Measurements from ENCODE around the gene CA4. TPM values are rescaled to one million over a fixed set of nuclear protein-coding genes. Genes with fewer than 3 reads are reported as not detected.
A peak's percentile ranks its signal among the peaks of the same experiment; 100 is the strongest.

Gene CA4
- total RNA-seq, 4 donors from 2014 or later: 15.7 to 359 (median 246) TPM

DNA sequence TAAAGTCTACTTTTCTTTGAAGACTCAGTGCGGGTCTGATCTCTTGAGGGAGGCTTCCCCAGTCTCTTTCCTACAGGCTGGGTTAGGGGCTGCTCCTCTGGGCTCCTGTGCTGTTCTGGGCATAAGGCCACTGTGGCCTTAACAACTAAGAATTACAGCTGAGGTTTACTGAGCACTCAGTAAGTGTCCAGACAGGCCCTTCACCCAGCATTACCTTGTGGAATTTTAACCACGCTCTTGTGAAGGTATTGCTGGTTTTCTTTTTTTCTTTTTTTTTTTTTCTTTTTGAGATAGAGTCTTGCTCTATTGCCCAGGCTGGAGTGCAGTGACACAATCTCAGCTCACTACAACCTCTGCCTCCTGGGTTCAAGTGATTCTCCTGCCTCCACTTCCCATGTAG, 3.6 kb upstream of the CA4 start:
- TF ChIP-seq POLR2AphosphoS5 (IDR thresholded peaks at IDR 0.05) (no peak), EP300 (IDR thresholded peaks at IDR 0.05; ENCODE audit: low read depth) (no peak), POLR2A (IDR thresholded peaks at IDR 0.05) (no peak)
- TF ChIP-seq, protein P1, sequence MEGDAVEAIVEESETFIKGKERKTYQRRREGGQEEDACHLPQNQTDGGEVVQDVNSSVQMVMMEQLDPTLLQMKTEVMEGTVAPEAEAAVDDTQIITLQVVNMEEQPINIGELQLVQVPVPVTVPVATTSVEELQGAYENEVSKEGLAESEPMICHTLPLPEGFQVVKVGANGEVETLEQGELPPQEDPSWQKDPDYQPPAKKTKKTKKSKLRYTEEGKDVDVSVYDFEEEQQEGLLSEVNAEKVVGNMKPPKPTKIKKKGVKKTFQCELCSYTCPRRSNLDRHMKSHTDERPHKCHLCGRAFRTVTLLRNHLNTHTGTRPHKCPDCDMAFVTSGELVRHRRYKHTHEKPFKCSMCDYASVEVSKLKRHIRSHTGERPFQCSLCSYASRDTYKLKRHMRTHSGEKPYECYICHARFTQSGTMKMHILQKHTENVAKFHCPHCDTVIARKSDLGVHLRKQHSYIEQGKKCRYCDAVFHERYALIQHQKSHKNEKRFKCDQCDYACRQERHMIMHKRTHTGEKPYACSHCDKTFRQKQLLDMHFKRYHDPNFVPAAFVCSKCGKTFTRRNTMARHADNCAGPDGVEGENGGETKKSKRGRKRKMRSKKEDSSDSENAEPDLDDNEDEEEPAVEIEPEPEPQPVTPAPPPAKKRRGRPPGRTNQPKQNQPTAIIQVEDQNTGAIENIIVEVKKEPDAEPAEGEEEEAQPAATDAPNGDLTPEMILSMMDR (IDR thresholded peaks at IDR 0.05): no peak
- no peak overlapping the region for H3K4me3 ChIP-seq
- no peak for DNase-seq
- 76 to 79% methylated on average over 2 of the region's 2 CpGs for WGBS, 2 donors (ENCODE audit: low coverage in 1 of 2)
- no peaks in the 10 kb centered on the region for H3K36me3 ChIP-seq
- no peaks in the 10 kb centered on the region for H3K9me3 ChIP-seq
- peaks cover 2 to 44% (median 32%) of the 10 kb centered on the region in 4 donors for H3K4me1 ChIP-seq
- in situ Hi-C loops (cut with MboI; ENCODE audit: low pct_ligation_motif_present in 1 of 4, low pct_unique_long_range_greater_than_20kb in 1 of 4, low sequenced_read_pairs in 3 of 4): loop anchor here in 3 of 4 donors (25.0 kb wide), 2 partner anchors 266 to 291 kb away; partner anchors contain the start of gene CHCT1 (in 1 of the 3)
- intact Hi-C loops (cut with DNase I; ENCODE audit: low total_unique reads): loop anchor here (10.0 kb wide), 1 partner anchor 289 kb away; no protein-coding TSS in a partner anchor
- no peak overlapping the region for H3K27ac ChIP-seq
- peaks cover 84% of the 10 kb centered on the region for H3K27me3 ChIP-seq

DNA sequence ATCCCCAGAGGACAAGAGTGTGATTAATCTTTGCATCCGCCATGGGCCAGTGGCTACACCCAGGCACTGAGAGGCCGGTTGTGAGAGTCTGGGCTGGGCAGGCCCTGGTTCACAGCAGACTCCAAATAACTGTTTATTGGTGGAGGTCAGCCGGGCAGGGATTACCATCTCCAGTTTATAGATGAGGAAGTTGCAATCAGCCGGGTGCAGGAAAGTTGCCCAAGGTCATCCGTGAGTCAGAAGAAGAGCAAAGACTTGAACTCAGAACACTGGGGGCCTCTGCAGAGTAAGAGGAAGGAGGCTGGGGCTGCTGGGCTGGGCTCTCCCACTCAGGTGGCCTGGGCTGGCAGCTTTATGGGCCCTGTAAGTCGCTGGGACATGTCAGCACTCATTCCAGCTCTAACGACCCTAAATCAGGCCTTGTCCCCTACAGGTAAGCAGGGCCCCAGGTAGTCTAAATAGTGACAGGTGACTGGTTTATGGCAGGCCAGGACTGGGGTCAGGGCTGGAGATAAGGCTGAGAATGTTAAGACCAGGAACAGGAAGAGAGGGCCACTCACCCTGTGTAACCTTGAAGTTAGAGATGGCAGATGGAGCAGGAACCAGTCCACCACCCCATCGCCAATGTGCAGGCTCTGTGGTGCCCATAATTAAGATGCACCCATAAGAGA, 2.1 kb upstream of the CA4 start:
- DNase-seq: peak; percentile 71
- H3K27me3 ChIP-seq: peaks cover 86% of the 10 kb centered on the region
- in situ Hi-C loops (cut with MboI; ENCODE audit: low pct_ligation_motif_present in 1 of 4, low pct_unique_long_range_greater_than_20kb in 1 of 4, low sequenced_read_pairs in 3 of 4) (loop anchor here in 3 of 4 donors (25.0 kb wide), 2 partner anchors 265 to 290 kb away; partner anchors contain the start of gene CHCT1 (in 1 of the 3)), intact Hi-C loops (cut with DNase I; ENCODE audit: low total_unique reads) (loop anchor here (10.0 kb wide), 1 partner anchor 287 kb away; no protein-coding TSS in a partner anchor)
- peak overlapping the region in 3 of 4 donors; percentile 34 to 57 (median 50) for H3K27ac ChIP-seq
- peaks cover 1 to 34% (median 24%) of the 10 kb centered on the region in 4 donors for H3K4me1 ChIP-seq
- no peaks in the 10 kb centered on the region for H3K36me3 ChIP-seq
- TF ChIP-seq EP300 (IDR thresholded peaks at IDR 0.05; ENCODE audit: low read depth) (no peak), POLR2A (IDR thresholded peaks at IDR 0.05) (no peak), POLR2AphosphoS5 (IDR thresholded peaks at IDR 0.05) (no peak)
- TF ChIP-seq, protein P1 (IDR thresholded peaks at IDR 0.05): no peak
- H3K9me3 ChIP-seq: no peaks in the 10 kb centered on the region
- no peak overlapping the region for H3K4me3 ChIP-seq
- WGBS, 2 donors (ENCODE audit: low coverage in 1 of 2): 23 to 47% methylated on average over 3 to 8 of the region's 8 CpGs

DNA sequence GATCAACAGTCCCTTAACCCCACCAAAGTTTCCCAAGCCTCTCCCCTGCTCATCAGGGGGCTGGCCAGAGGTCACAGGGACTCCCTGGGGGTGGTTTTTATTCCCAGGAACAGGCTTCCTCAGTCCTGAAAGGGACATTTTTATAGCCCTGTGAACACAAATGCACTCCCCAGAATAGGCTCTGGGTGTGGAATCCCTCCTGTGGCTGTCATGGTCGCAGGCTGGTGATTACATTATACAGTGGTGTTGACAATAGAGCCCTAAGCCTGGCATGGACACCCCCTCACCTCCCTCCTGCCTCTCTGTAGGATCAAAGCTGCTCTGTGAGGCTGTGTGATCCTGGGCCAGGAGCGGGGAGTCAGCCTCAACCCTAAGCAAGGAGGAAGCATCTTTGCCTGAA, 1.4 kb upstream of the CA4 start:
- in situ Hi-C loops (cut with MboI; ENCODE audit: low pct_ligation_motif_present in 1 of 4, low pct_unique_long_range_greater_than_20kb in 1 of 4, low sequenced_read_pairs in 3 of 4): loop anchor here in 3 of 4 donors (25.0 kb wide), 2 partner anchors 264 to 289 kb away; partner anchors contain the start of gene CHCT1 (in 1 of the 3)
- H3K4me3 ChIP-seq: no peak overlapping the region
- H3K36me3 ChIP-seq: no peaks in the 10 kb centered on the region
- peaks cover 83% of the 10 kb centered on the region for H3K27me3 ChIP-seq
- WGBS, 2 donors (ENCODE audit: low coverage in 1 of 2): 25% methylated on average over 2 of the region's 2 CpGs; no CpG with 5 or more reads in 1 of the 2 donors
- peak overlapping the region in 3 of 4 donors; percentile 34 to 57 (median 39) for H3K27ac ChIP-seq
- TF ChIP-seq POLR2AphosphoS5 (IDR thresholded peaks at IDR 0.05): no peak
- no peak for TF ChIP-seq EP300 (IDR thresholded peaks at IDR 0.05; ENCODE audit: low read depth)
- no peak for TF ChIP-seq POLR2A (IDR thresholded peaks at IDR 0.05)
- TF ChIP-seq, protein P1 (IDR thresholded peaks at IDR 0.05): no peak
- peaks cover 0 to 28% (median 18%) of the 10 kb centered on the region in 4 donors for H3K4me1 ChIP-seq
- intact Hi-C loops (cut with DNase I; ENCODE audit: low total_unique reads): loop anchor here (10.0 kb wide), 1 partner anchor 286 kb away; no protein-coding TSS in a partner anchor
- no peak for DNase-seq
- H3K9me3 ChIP-seq: no peaks in the 10 kb centered on the region

DNA sequence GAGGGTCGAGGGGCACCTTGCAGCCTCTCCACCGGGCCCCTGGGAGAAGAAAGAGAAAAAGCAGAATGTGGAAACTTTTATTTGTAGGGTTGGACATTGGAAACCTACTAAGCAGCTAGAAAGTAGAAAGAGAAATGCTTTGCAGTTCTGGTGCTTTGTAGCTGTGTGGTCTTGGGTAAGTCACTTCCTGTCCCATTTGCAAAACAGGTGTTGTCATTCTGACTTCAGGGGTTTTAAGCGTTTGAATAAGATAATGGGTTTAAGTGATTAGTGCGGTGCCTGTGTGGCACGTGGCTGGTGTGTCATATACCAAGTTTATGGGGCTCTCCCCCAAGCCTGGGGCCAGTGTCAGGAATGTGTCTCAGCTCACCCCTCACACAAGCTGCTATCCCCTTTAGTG, 1.6 kb downstream of the CA4 start:
- no peak for DNase-seq
- peaks cover 75% of the 10 kb centered on the region for H3K27me3 ChIP-seq
- in situ Hi-C loops (cut with MboI; ENCODE audit: low pct_ligation_motif_present in 1 of 4, low pct_unique_long_range_greater_than_20kb in 1 of 4, low sequenced_read_pairs in 3 of 4): no loop called here
- peaks cover 0 to 31% (median 18%) of the 10 kb centered on the region in 4 donors for H3K4me1 ChIP-seq
- H3K9me3 ChIP-seq: no peaks in the 10 kb centered on the region
- TF ChIP-seq, protein P1 (IDR thresholded peaks at IDR 0.05): no peak
- no peak for TF ChIP-seq EP300 (IDR thresholded peaks at IDR 0.05; ENCODE audit: low read depth)
- no peak for TF ChIP-seq POLR2AphosphoS5 (IDR thresholded peaks at IDR 0.05)
- no peak for TF ChIP-seq POLR2A (IDR thresholded peaks at IDR 0.05)
- intact Hi-C loops (cut with DNase I; ENCODE audit: low total_unique reads): loop anchor here (10.0 kb wide), 1 partner anchor 47 kb away; no protein-coding TSS in a partner anchor
- peak overlapping the region in 2 of 4 donors; percentile 23 to 51 for H3K4me3 ChIP-seq
- 32 to 60% methylated on average over 1 to 5 of the region's 5 CpGs for WGBS, 2 donors (ENCODE audit: low coverage in 1 of 2)
- H3K36me3 ChIP-seq: no peaks in the 10 kb centered on the region
- no peak overlapping the region for H3K27ac ChIP-seq
